ENCODE data around the gene AMTN.

GRCh38 chr4:70559211-70559830, 41.0 kb downstream of the AMTN start:
- no peak for TF ChIP-seq SIN3A (IDR thresholded peaks at IDR 0.05; ENCODE audit: borderline replicate concordance, insufficient read depth, low read length)
- TF ChIP-seq POLR2AphosphoS5 (IDR thresholded peaks at IDR 0.05; ENCODE audit: low read depth, low read length), result no peak
- TF ChIP-seq REST (IDR thresholded peaks at IDR 0.05; ENCODE audit: insufficient read depth in 1 of 2, low read depth in 2 of 2, low read length in 2 of 2), result no peak

Measured in PFSK-1 (cell line).